Ovary (tissue), 3 donors: Measurements from ENCODE around the gene RMC1.

ENCODE experiments used
- CTCF ChIP-seq, 3 donors: fragments of 450-650 bp in 2 of 3; fragments of 200-600 bp in 1 of 3; IDR thresholded peaks; one replicate each; pipeline versions ENCODE4 v1.5.1 to v1.8.0; 2016 to 2022; ENCODE audit warnings: antibody characterized with exemption in 3 of 3, mild to moderate bottlenecking in 1 of 3
- EP300 ChIP-seq: sonication (generic); formaldehyde crosslinking; IDR thresholded peaks from one replicate; pipeline ENCODE4 v1.6.1; 2017; ENCODE audit warnings: antibody characterized with exemption
- donor health status: DM: no; HTN: no; CAD: no.

GRCh38 chr18:23552505-23552904, 49.2 kb downstream of the RMC1 start:
- TF ChIP-seq CTCF (IDR thresholded peaks at IDR 0.05) (no peak), EP300 (no peak)
